KOPT-K1 (cell line): ENCODE results near the gene FUT4.

Experiments used
- H3K27ac ChIP-seq: fragments of 200-600 bp; sonication (generic); 2 replicates; pipeline ENCODE4 v1.5.1; 2016; ENCODE audit warnings: antibody characterized with exemption, mild to moderate bottlenecking, low read depth, low read length; ENCODE audit not compliant: poor library complexity, severe bottlenecking
- H3K36me3 ChIP-seq: fragments of 200-600 bp; sonication (generic); 2 replicates; pipeline ENCODE4 v1.5.1; 2017; ENCODE audit warnings: antibody characterized with exemption, mild to moderate bottlenecking, low read length, moderate library complexity; ENCODE audit not compliant: insufficient read depth
- H3K9me3 ChIP-seq: fragments of 200-600 bp; sonication (generic); 2 replicates; pipeline ENCODE4 v1.5.1; 2017; ENCODE audit warnings: antibody characterized with exemption, low read length, mild to moderate bottlenecking; ENCODE audit not compliant: insufficient read depth, poor library complexity, severe bottlenecking

Gene FUT4

DNA sequence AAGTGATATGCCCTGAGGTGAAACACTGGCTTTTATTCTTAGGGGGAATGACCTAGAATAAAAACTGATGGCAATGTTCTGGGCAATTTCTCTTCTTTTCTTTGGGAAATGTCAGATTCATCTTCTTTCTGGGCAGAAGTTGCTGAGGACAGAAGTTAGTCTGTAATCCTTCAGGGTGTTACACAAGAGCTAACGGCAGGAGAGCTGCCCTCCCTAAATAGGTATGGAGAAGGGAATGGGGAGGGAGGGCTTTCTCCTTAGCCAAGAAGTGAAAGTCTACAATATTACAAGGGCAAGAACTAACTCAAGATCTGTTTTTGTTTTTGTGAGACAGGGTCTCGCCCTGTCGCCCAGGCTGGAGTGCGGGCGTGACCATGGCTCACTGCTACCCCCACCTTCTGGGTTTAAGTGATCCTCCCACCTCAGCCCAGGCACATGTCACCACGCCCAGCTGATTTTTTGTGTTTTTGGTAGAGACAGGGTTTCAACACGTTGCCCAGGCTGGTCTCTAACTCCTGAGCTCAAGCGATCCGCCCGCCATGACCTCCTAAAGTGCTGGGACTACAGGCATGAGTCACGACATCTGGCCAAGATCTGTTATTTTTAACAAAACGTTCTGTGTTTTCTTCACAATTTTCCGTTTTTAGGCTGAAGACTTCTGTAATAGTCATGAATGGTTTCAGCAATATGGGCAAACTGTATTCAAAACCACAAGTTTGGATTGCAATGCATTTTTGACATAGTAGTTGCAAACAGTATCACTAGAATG, 30.7 kb downstream of the FUT4 start:
- Histone ChIP-seq H3K9me3 (no peaks in the 10 kb centered on the region), H3K36me3 (no peaks in the 10 kb centered on the region), H3K27ac (no peak overlapping the region)

DNA sequence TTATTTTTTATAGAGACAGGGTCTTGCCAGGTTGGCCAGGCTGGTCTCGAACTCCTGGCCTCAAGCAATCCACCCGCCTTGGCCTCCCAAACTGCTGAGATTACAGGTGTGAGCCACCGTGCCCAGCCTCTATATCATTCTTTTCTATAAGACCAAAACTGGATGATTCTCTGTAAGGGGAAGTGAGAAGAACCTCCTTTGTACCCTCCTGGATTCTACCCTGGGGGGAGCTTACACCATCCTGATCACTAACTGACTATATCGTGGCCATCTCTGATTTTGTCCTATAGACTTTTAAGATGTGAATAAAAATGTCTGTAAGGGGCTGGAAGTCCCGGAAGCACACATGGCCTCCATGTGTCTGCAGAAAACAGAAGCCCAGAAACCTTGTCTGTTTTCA, 32.6 kb downstream of the FUT4 start:
- Histone ChIP-seq H3K9me3 (no peaks in the 10 kb centered on the region), H3K36me3 (no peaks in the 10 kb centered on the region)

DNA sequence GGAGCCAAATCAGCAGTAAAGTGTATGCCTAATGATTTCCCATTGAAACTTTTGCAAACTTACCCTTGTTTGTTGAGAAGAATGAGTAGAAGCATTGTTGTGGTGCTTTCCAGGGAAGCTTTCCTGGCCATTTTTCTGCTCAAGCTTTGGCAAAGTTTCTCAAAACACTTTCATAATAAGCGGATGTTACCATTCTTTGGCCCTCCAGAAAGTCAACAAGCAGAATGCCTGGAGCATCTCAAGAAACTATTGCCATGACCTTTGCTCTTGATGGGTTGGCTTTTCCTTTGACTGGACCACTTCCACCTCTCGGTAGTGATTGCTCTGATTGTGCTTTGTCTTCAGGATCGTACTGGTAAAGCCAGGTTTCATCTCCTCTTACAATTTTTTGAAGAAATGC, 34.1 kb downstream of the FUT4 start:
- no peaks in the 10 kb centered on the region for H3K9me3 ChIP-seq
- H3K27ac ChIP-seq: no peak overlapping the region
- H3K36me3 ChIP-seq: no peaks in the 10 kb centered on the region

More for the DNA sequence above, 32.6 kb downstream of the FUT4 start:
- H3K27ac ChIP-seq: no peak overlapping the region

DNA sequence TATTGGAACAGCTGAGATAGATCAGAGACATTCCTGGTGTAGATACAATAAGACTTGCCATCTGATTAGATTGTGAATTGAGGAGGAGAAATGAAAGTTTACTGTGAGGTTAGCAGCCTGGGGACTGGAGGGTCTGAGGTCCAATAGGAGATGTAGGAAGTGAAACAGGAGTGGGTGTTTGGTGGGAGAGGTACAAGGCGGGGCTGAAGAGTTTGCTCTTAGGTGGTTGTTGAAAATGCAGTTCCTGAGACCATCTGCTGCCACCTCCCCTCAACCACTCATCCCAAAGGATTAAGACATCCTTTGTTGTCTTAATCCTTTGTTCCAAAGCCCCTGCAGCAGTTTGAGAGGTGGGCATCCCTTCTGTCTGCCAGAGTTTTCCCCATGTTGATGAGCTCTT, 38.2 kb downstream of the FUT4 start:
- Histone ChIP-seq H3K9me3 (no peaks in the 10 kb centered on the region), H3K27ac (no peak overlapping the region), H3K36me3 (no peaks in the 10 kb centered on the region)

DNA sequence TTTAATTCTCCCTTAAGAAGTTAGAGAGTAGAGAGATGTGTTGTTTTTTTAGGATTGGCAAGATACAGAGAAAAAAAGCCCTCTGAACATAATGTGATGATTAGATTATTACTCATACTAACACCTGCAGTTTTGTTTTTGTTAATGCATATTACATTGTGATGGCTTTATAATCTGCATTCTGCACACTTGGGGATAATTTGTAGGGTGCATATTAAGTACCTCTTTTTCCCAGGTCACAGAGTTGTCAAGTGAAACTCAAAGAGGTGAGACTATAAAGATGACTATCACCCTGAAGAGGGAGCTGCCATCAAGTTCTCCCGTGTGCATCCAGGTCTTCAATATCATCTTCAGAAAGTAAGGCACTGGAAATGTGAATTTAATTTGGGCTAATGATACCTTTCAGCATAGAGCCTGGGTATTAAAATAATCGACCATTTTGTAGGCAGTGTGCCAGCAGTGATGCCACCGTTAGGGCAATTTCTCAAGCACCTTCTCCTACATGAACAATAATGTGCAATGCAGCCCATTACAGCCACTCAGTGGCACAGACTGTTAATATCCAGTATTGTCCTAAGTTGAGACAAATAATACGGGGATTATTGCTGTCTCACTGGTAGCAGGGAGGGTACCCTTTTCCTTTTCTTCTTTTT, 39.6 kb downstream of the FUT4 start:
- Histone ChIP-seq H3K36me3 (no peaks in the 10 kb centered on the region), H3K27ac (no peak overlapping the region), H3K9me3 (no peaks in the 10 kb centered on the region)

DNA sequence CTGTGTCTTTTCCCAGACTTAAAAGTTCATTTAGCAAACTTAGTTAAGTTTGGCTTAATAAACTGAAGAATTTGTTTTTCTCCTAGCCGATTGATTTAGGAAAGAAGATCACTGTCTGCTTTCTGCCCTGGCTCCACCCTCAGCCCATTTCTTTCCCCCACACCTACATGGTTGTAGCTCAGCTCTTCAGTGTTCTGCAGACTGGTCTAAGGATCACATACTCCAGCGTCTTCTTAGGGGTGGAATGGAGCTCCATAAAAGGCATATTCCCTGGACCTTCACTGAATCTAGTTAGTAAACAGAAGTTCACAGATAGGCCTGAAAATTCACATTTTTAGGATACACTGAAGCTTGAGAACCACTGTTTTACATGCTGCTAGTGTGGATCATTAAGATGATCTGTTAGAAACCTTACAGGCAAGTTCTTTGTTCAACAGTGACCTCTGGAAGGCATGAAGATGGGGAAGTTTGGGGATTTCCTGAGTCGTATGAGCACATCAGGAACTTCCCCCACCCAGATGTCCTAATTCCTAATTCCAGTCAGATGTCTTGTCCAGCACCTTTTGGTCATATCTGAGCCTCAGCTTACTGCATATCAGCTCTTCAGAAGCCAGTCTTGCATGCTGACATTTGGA, 40.3 kb downstream of the FUT4 start:
- Histone ChIP-seq H3K9me3 (no peaks in the 10 kb centered on the region), H3K36me3 (no peaks in the 10 kb centered on the region), H3K27ac (no peak overlapping the region)

DNA sequence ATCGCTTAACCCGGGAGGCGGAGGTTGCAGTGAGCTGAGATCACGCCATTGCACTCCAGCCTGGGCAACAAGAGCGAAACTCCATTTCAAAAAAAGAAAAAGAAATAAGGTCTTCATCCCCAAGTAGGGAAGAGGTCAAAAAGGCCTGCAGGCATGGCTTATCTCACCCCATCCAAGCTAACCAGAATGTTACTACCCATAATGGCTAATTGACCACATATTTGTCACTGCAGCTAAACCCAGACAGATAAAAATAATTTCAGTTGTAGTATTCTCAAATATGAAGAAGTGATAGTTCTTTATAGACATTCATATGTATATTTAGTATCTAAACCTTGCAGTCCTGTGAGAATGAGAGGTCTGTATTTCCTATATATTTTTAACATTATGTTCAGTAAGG, 41.3 kb downstream of the FUT4 start:
- Histone ChIP-seq H3K36me3 (no peaks in the 10 kb centered on the region), H3K9me3 (no peaks in the 10 kb centered on the region), H3K27ac (no peak overlapping the region)

DNA sequence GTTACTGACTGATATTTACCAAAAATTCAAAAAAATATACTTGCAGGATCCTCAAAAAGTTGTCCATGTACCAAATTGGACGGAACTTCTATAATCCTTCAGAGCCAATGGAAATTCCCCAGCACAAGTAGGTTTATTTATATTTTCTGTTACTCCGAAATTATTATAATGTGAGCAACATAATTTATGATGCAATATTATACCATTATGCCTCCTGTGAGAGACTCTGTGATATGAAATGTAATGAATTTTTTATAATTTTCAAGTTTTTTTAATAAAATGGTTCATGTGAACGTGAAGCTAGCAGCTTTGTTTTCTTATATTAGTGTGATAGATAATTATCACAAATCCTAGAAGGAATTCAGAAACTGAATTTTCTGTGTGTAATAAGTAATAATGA, 41.7 kb downstream of the FUT4 start:
- Histone ChIP-seq H3K36me3 (no peaks in the 10 kb centered on the region), H3K27ac (no peak overlapping the region), H3K9me3 (no peaks in the 10 kb centered on the region)

DNA sequence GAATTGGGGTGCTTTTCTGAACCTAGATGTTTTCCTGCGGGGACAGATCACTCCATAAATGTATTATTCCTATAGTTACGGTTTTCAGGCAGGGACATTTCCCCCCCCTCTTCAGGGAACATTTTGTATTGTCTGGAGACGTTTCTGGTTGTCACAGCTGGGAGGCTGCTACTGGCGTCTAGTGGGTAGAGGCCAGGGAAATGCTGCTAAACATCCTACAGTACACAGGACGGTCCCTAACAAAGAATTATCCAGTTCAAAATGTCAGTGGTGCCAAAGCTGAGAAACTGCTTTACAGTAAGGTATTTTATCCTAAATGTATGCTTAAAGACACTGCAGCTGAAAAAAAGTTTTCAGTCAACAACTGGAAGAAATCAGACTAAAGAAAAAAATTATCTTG, 42.8 kb downstream of the FUT4 start:
- Histone ChIP-seq H3K27ac (no peak overlapping the region), H3K9me3 (no peaks in the 10 kb centered on the region), H3K36me3 (no peaks in the 10 kb centered on the region)

DNA sequence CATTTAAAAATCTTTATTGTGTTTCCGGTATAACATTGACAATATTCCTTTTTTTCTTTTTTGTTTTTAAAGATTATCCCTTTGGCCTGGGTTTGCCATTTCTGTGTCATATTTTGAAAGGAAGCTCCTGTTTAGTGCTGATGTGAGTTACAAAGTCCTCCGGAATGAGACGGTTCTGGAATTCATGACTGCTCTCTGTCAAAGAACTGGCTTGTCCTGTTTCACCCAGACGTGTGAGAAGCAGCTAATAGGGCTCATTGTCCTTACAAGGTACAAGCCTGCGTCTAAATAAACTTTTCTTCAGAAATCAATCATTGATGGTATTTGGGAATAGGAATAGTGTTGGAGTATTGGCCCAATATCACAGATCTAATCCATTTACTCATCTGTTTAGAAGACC, 43.3 kb downstream of the FUT4 start:
- no peaks in the 10 kb centered on the region for H3K9me3 ChIP-seq
- no peak overlapping the region for H3K27ac ChIP-seq
- no peaks in the 10 kb centered on the region for H3K36me3 ChIP-seq

DNA sequence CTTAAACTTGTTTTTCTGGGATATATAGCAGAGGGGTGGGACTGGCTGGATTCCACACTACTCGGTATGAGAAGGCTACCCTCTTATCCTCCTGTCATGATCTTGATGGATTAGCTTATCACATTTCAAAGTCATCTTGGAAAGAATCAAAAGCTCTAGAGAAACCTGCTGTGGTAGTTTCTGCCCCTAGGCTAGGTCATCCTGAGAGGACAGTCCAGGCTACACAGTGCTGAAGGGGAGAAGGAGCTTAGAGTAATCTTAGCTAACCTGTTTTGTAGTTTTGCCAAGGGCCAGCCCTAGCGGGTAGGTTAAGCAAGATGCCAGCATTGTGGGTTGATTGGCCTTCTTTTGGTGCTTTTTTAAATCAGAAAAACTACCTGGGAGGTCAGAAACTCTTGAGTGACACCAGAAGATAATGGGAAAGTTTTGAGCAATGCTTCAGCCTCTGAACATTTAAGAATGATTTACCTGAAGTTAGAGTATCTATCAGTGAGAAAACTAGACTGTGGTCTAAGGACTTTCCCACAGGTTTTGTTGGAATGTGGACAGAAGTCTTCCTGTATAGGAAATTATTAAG, 44.7 kb downstream of the FUT4 start:
- H3K9me3 ChIP-seq: no peaks in the 10 kb centered on the region
- no peaks in the 10 kb centered on the region for H3K36me3 ChIP-seq
- H3K27ac ChIP-seq: no peak overlapping the region

DNA sequence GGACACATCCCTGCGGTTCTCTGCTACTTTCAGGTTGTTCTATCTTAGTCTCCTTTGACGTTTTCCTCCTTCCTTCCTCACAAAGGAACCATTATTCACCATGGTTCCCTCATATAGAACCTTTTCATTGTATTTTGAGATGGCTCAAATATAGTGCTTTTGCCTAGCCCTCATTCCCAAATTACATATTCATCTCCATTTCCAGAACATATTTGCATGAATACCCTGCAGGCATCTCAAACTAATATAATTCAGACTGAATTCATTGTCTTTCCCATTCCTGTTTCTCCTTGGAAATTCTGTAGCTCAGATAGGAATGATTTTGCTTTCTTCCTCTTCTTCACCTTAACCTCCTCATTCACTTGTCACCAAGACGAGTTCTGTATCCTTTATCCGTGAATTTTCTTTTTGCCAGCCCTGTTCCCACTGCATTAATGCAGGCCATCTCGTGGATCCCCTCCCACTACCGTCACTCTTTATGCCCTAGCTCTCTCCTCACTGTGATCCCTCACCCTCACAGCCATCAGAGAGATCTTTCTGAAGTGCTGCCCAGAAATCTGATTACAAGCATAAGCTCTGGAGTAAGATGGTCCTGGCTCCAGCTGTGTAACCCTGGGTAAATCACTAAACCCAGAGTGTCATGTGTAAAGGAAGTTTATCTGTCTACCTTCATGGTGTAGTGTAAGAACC, 46.8 kb downstream of the FUT4 start:
- H3K9me3 ChIP-seq: no peaks in the 10 kb centered on the region
- H3K36me3 ChIP-seq: no peaks in the 10 kb centered on the region
- no peak overlapping the region for H3K27ac ChIP-seq

DNA sequence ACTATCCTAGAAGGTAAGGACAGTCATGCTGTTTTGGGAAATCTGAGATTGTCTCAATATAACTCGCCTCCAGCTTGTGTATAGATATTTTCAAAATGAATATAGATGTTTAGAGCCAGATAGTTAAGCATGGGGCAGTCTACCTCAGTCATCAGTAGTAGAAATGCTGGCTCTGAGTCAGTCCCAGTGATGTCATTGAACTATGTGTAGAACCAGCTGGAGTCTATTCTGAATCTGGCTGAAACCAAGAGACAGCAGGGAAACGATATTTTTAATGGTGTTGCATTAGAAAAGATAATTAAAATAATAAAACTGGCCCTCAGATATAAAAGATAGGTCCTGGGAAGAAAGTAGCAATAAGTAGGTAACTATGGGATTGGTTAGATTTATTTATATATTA, 49.3 kb downstream of the FUT4 start:
- Histone ChIP-seq H3K27ac (no peak overlapping the region), H3K9me3 (no peaks in the 10 kb centered on the region), H3K36me3 (no peaks in the 10 kb centered on the region)

DNA sequence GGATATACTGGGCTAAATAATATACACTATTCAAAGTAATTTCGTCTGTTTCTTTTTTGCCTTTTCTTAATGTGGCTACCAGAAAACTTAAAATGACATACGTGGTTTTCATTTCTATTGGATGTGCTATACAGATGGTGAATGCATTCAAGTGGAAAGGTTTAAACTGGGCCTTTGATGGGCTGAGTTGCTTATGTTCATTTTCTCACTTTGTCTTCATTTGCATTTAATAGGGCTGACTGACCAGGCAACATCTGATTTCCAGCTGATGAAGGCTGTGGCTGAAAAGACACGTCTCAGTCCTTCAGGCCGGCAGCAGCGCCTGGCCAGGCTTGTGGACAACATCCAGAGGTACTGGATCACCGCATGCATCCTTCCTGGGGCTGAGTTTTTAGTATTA, 51.4 kb downstream of the FUT4 start:
- H3K9me3 ChIP-seq: no peaks in the 10 kb centered on the region
- no peaks in the 10 kb centered on the region for H3K36me3 ChIP-seq
- H3K27ac ChIP-seq: no peak overlapping the region

DNA sequence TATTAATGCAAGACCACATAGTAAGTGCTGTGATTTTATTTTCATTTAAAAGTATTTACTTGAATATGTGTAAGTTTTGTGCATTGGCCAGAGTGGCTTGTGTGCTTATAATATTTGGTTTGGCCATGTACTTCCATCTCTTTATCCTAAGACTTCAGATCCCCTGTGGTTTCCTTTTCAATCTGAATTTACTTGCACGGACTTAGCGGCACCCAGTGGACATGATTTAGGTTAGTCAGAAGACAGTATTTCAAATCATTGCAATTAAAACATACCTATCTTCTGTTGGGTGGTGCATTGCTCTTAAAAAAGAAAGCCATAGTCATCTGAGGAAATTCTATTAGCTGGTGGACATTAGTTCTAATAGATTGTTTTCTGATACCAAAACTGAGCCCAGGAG, 54.2 kb downstream of the FUT4 start:
- H3K27ac ChIP-seq: no peak overlapping the region
- H3K9me3 ChIP-seq: no peaks in the 10 kb centered on the region
- no peaks in the 10 kb centered on the region for H3K36me3 ChIP-seq
